Natural killer cell (primary cell): ENCODE measurements around the gene GPX3. TPM values are rescaled to one million over a fixed set of nuclear protein-coding genes. Genes with fewer than 3 reads are reported as not detected.

Experiments used
- ATAC-seq, 3 donors: fragments of 150-1000 bp in 2 of 3; fragments of 200-7000 bp in 1 of 3; cut with Tn5 transposase; 1 replicate in 1 of 3; 2 replicates in 2 of 3; pipeline ENCODE4 v1.10.0; 2021; ENCODE audit warnings: mild to moderate bottlenecking in 2 of 3, moderate library complexity in 2 of 3
- DNase-seq, 2 donors: peaks; one replicate each; pipeline versions ENCODE4 v3.0.0 to v3.0.0-alpha.2; 2013 to 2021; ENCODE audit warnings: mixed read lengths in 1 of 2
- H3K27ac ChIP-seq: one replicate; pipeline ENCODE4 v1.5.1; 2013; ENCODE audit warnings: mild to moderate bottlenecking, low read length
- H3K27me3 ChIP-seq: one replicate; pipeline ENCODE4 v1.6.1; 2013; ENCODE audit warnings: low read length; ENCODE audit not compliant: control insufficient read depth, insufficient read depth
- H3K36me3 ChIP-seq: one replicate; pipeline ENCODE4 v1.6.1; 2013; ENCODE audit warnings: low read length; ENCODE audit not compliant: control insufficient read depth, insufficient read depth
- H3K4me1 ChIP-seq: one replicate; pipeline ENCODE4 v1.6.1; 2013; ENCODE audit warnings: low read length; ENCODE audit not compliant: control insufficient read depth, insufficient read depth
- H3K4me3 ChIP-seq: one replicate; pipeline ENCODE4 v1.5.1; 2013; ENCODE audit warnings: low read length
- H3K9me3 ChIP-seq: one replicate; pipeline ENCODE4 v1.6.1; 2013; ENCODE audit warnings: low read length; ENCODE audit not compliant: control insufficient read depth, insufficient read depth
- H3K27ac Mint-ChIP-seq, 2 donors: one replicate each; pipeline ENCODE4 v1.8.0; 2022; ENCODE audit warnings: mild to moderate bottlenecking in 2 of 2, mixed read lengths in 2 of 2, moderate library complexity in 1 of 2
- H3K27me3 Mint-ChIP-seq, 2 donors: one replicate each; pipeline ENCODE4 v1.8.0; 2022; ENCODE audit warnings: low read depth in 2 of 2, mixed read lengths in 2 of 2
- H3K36me3 Mint-ChIP-seq: one replicate; pipeline ENCODE4 v1.8.0; 2022; ENCODE audit warnings: mixed read lengths
- H3K4me1 Mint-ChIP-seq, 2 donors: one replicate each; pipeline ENCODE4 v1.8.0; 2022; ENCODE audit warnings: mixed read lengths in 2 of 2
- H3K4me3 Mint-ChIP-seq: one replicate; pipeline ENCODE4 v1.8.0; 2022; ENCODE audit warnings: mild to moderate bottlenecking, moderate library complexity, mixed read lengths
- H3K9me3 Mint-ChIP-seq, 2 donors: one replicate each; pipeline ENCODE4 v1.8.0; 2022; ENCODE audit warnings: mixed read lengths in 2 of 2
- CTCF ChIP-seq: fragments of 200-600 bp; IDR thresholded peaks from one replicate; pipeline ENCODE4 v1.8.0; 2022; ENCODE audit warnings: antibody characterized with exemption
- WGBS: methylation state at CpG from one replicate; pipeline ENCODE4 v1.1.7; 2013; ENCODE audit warnings: missing lambda C conversion rate; ENCODE audit not compliant: insufficient coverage; 5-methylcytosine and 5-hydroxymethylcytosine counted together
- intact Hi-C: fragments of 100-400 bp; cut with micrococcal nuclease; formaldehyde crosslinking; loops from one replicate; pipeline ENCODE4 v1.14.2; 2022
- total RNA-seq, 4 donors: library from RNA; stranded (reverse); fragments of 120-200 nt in 1 of 4; gene quantifications; one replicate each; pipeline versions ENCODE4 v1.2.3 to v1.2.4, GENCODE V29; 2013 to 2022

GPX3 gene
- total RNA-seq, 3 donors from 2014 or later (not counting 1 experiment from before 2014, with no cell fraction given) = 1.1 TPM; not detected in 2

GRCh38 chr5:150989695-150990094 is 30.7 kb upstream of the GPX3 start:
- Histone ChIP-seq H3K27ac (no peak overlapping the region), H3K36me3 (no peaks in the 10 kb centered on the region), H3K27me3 (no peaks in the 10 kb centered on the region), H3K9me3 (no peaks in the 10 kb centered on the region), H3K4me3 (no peak overlapping the region), H3K4me1 (no peaks in the 10 kb centered on the region)
- peak in 1 of 2 donors; percentile 9 for DNase-seq
- TF ChIP-seq CTCF = no peak
- 93% methylated on average over 3 of the region's 3 CpGs for WGBS
- intact Hi-C loops = no loop called here
- Mint-ChIP-seq H3K27ac (no peak overlapping the region), H3K4me1 (no peaks in the 10 kb centered on the region), H3K36me3 (no peaks in the 10 kb centered on the region), H3K27me3 (peaks cover 11 to 21% of the 10 kb centered on the region in 2 donors), H3K4me3 (no peak overlapping the region), H3K9me3 (no peaks in the 10 kb centered on the region)
- no peak for ATAC-seq

- DNase-seq (no peak), ATAC-seq (no peak)
- TF ChIP-seq CTCF = no peak
- Histone ChIP-seq H3K36me3 (no peaks in the 10 kb centered on the region), H3K4me3 (no peak overlapping the region), H3K9me3 (no peaks in the 10 kb centered on the region), H3K27ac (no peak overlapping the region), H3K4me1 (no peaks in the 10 kb centered on the region), H3K27me3 (no peaks in the 10 kb centered on the region)
- WGBS = 95% methylated on average over 6 of the region's 6 CpGs
- no peak overlapping the region for H3K4me3 Mint-ChIP-seq
- intact Hi-C loops = no loop called here
- peaks cover 6 to 24% of the 10 kb centered on the region in 2 donors for H3K27me3 Mint-ChIP-seq
- H3K27ac Mint-ChIP-seq = no peak overlapping the region
- no peaks in the 10 kb centered on the region for H3K9me3 Mint-ChIP-seq
- no peaks in the 10 kb centered on the region for H3K36me3 Mint-ChIP-seq
- no peaks in the 10 kb centered on the region for H3K4me1 Mint-ChIP-seq
These were observed 27.7 kb upstream of the GPX3 start for GRCh38 chr5:150992705-150993104.

- 96% methylated on average over 2 of the region's 2 CpGs for WGBS
- H3K4me3 ChIP-seq = no peak overlapping the region
- ATAC-seq (no peak), DNase-seq (no peak)
- no peaks in the 10 kb centered on the region for H3K36me3 Mint-ChIP-seq
- H3K4me1 ChIP-seq = no peaks in the 10 kb centered on the region
- no peak overlapping the region for H3K4me3 Mint-ChIP-seq
- no peaks in the 10 kb centered on the region for H3K27me3 ChIP-seq
- no peaks in the 10 kb centered on the region for H3K4me1 Mint-ChIP-seq
- H3K27me3 Mint-ChIP-seq = peaks cover 6 to 24% of the 10 kb centered on the region in 2 donors
- intact Hi-C loops = no loop called here
- H3K27ac Mint-ChIP-seq = no peak overlapping the region
- no peaks in the 10 kb centered on the region for H3K36me3 ChIP-seq
- H3K27ac ChIP-seq = no peak overlapping the region
- H3K9me3 ChIP-seq = no peaks in the 10 kb centered on the region
- H3K9me3 Mint-ChIP-seq = no peaks in the 10 kb centered on the region
- no peak for TF ChIP-seq CTCF
These were observed 27.0 kb upstream of the GPX3 start for GRCh38 chr5:150993422-150993821.

GRCh38 chr5:150993826-150994412 is 26.5 kb upstream of the GPX3 start:
- no peak for DNase-seq
- H3K27ac Mint-ChIP-seq = no peak overlapping the region
- Histone ChIP-seq H3K27ac (no peak overlapping the region), H3K4me1 (no peaks in the 10 kb centered on the region), H3K36me3 (no peaks in the 10 kb centered on the region), H3K4me3 (no peak overlapping the region), H3K9me3 (no peaks in the 10 kb centered on the region), H3K27me3 (no peaks in the 10 kb centered on the region)
- intact Hi-C loops = no loop called here
- ATAC-seq = no peak
- H3K4me3 Mint-ChIP-seq = no peak overlapping the region
- WGBS = 93% methylated on average over 1 of the region's 1 CpG
- H3K27me3 Mint-ChIP-seq = peaks cover 6 to 24% of the 10 kb centered on the region in 2 donors
- H3K4me1 Mint-ChIP-seq = no peaks in the 10 kb centered on the region
- H3K36me3 Mint-ChIP-seq = no peaks in the 10 kb centered on the region
- no peaks in the 10 kb centered on the region for H3K9me3 Mint-ChIP-seq
- no peak for TF ChIP-seq CTCF
